Measurements from ENCODE around the gene GYG1. TPM values are rescaled to one million over a fixed set of nuclear protein-coding genes. Genes with fewer than 3 reads are reported as not detected.

GYG1 gene
- total and polyA plus RNA-seq, 4 donors: 9.2 to 16.7 (median 13.4) TPM

- 45% methylated on average over 4 of the region's 4 CpGs for WGBS
- H3K36me3 ChIP-seq (ENCODE audit: control insufficient read depth in 4 of 4, insufficient read depth in 3 of 4, low read depth in 1 of 4, low read length in 3 of 4): peaks cover 7 to 13% (median 11%) of the 10 kb centered on the region in 4 donors
Observed at GRCh38 chr3:149004622-149005021, 13.3 kb downstream of the GYG1 start.

GRCh38 chr3:149005416-149005815 lies 14.1 kb downstream of the GYG1 start:
- H3K9ac ChIP-seq (ENCODE audit: low read depth in 1 of 2, low read length in 2 of 2): no peak overlapping the region
- H3K9me3 ChIP-seq (ENCODE audit: control insufficient read depth in 4 of 4, low read length in 3 of 4): no peaks in the 10 kb centered on the region
- 86% methylated on average over 1 of the region's 1 CpG for WGBS
- H3K4me3 ChIP-seq (ENCODE audit: low read depth in 1 of 3, low read length in 3 of 3): no peak overlapping the region
- H3K36me3 ChIP-seq (ENCODE audit: control insufficient read depth in 4 of 4, insufficient read depth in 3 of 4, low read depth in 1 of 4, low read length in 3 of 4): peaks cover 7 to 18% (median 11%) of the 10 kb centered on the region in 4 donors
- no peak overlapping the region for H3K27ac ChIP-seq (ENCODE audit: low read depth in 1 of 2, low read length in 2 of 2)
- H3K27me3 ChIP-seq (ENCODE audit: control insufficient read depth in 4 of 4, insufficient read depth in 4 of 4, low read length in 3 of 4): no peaks in the 10 kb centered on the region
- no peak for DNase-seq (ENCODE audit: low spot score)
- peaks cover 0 to 7% (median 1%) of the 10 kb centered on the region in 4 donors for H3K4me1 ChIP-seq (ENCODE audit: control insufficient read depth in 4 of 4, insufficient read depth in 4 of 4, low read length in 3 of 4)
- TF ChIP-seq FOXA2 (IDR thresholded peaks at IDR 0.05): no peak
- no peak for TF ChIP-seq ATF3 (IDR thresholded peaks at IDR 0.05)
- no peak for TF ChIP-seq REST (IDR thresholded peaks at IDR 0.05)
- TF ChIP-seq HNF4G (IDR thresholded peaks at IDR 0.05): no peak
- TF ChIP-seq YY1 (IDR thresholded peaks at IDR 0.05): no peak
- no peak for TF ChIP-seq CTCF (IDR thresholded peaks at IDR 0.05; ENCODE audit: low read depth, low read length, missing input control)
- TF ChIP-seq RAD21 (IDR thresholded peaks at IDR 0.05): no peak
- TF ChIP-seq SP1 (IDR thresholded peaks at IDR 0.05): no peak
- no peak for TF ChIP-seq RXRA (IDR thresholded peaks at IDR 0.05)
- no peak for TF ChIP-seq GABPA (IDR thresholded peaks at IDR 0.05 in 1 of 2, conservative IDR thresholded peaks at IDR 0.05 in 1 of 2)
- TF ChIP-seq TAF1 (conservative IDR thresholded peaks at IDR 0.05): no peak
- no peak for TF ChIP-seq JUND (IDR thresholded peaks at IDR 0.05)
- TF ChIP-seq ZBTB33 (IDR thresholded peaks at IDR 0.05): no peak

More at GRCh38 chr3:149004622-149005021, 13.3 kb downstream of the GYG1 start:
- no peak for TF ChIP-seq ATF3 (IDR thresholded peaks at IDR 0.05)
- no peak for TF ChIP-seq HNF4G (IDR thresholded peaks at IDR 0.05)
- no peak for TF ChIP-seq NR2F2 (IDR thresholded peaks at IDR 0.05)
- TF ChIP-seq RAD21 (IDR thresholded peaks at IDR 0.05): no peak
- TF ChIP-seq FOXA2 (IDR thresholded peaks at IDR 0.05): no peak
- no peak for TF ChIP-seq JUND (IDR thresholded peaks at IDR 0.05)
- no peak for TF ChIP-seq YY1 (IDR thresholded peaks at IDR 0.05)
- TF ChIP-seq EGR1 (IDR thresholded peaks at IDR 0.05; ENCODE audit: low read depth in 2 of 2): no peak
- no peak for TF ChIP-seq SP1 (IDR thresholded peaks at IDR 0.05)
- no peak for TF ChIP-seq REST (IDR thresholded peaks at IDR 0.05)
- no peak for TF ChIP-seq RXRA (IDR thresholded peaks at IDR 0.05)
- H3K9me3 ChIP-seq (ENCODE audit: control insufficient read depth in 4 of 4, low read length in 3 of 4): no peaks in the 10 kb centered on the region
- no peak overlapping the region for H3K4me3 ChIP-seq (ENCODE audit: low read depth in 1 of 3, low read length in 3 of 3)
- no peak for DNase-seq (ENCODE audit: low spot score)
- no peaks in the 10 kb centered on the region for H3K27me3 ChIP-seq (ENCODE audit: control insufficient read depth in 4 of 4, insufficient read depth in 4 of 4, low read length in 3 of 4)
- H3K27ac ChIP-seq (ENCODE audit: low read depth in 1 of 2, low read length in 2 of 2): no peak overlapping the region
- no peak overlapping the region for H3K9ac ChIP-seq (ENCODE audit: low read depth in 1 of 2, low read length in 2 of 2)
- peaks cover 0 to 7% (median 1%) of the 10 kb centered on the region in 4 donors for H3K4me1 ChIP-seq (ENCODE audit: control insufficient read depth in 4 of 4, insufficient read depth in 4 of 4, low read length in 3 of 4)

Data from liver (tissue), 9 donors.